ENCODE data around the gene LYPD3. TPM values are rescaled to one million over a fixed set of nuclear protein-coding genes. Genes with fewer than 3 reads are reported as not detected.
"Not testable (repeated sequence)": the region's sequence is repeated elsewhere in the genome, so short reads cannot be mapped to it uniquely, and the experiment has no call there.

Gene LYPD3
- total and polyA plus RNA-seq, 11 donors, result 0.08 to 0.77 (median 0.37) TPM; not detected in 4

GRCh38 chr19:43447655-43448054 is 17.8 kb downstream of the LYPD3 start:
- no peaks in the 10 kb centered on the region for H3K36me3 ChIP-seq
- peaks cover 0 to 11% (median 0%) of the 10 kb centered on the region in 12 donors for H3K4me1 ChIP-seq
- intact Hi-C loops (cut with DNase I), result loop anchor here in 9 of 10 donors (1.0 to 10.0 kb wide), 8 partner anchors 57 to 337 kb away; partner anchors contain the start of genes KCNN4 (in 1 of the 9) and PHLDB3 (in 1 of the 9)
- H3K4me3 ChIP-seq, result no peak overlapping the region
- no peaks in the 10 kb centered on the region for H3K9me3 ChIP-seq
- no peak overlapping the region for H3K27ac ChIP-seq
- WGBS, 4 donors, result 91 to 97% (median 93%) methylated on average over 9 of the region's 9 CpGs
- no peak for ATAC-seq
- DNase-seq, result no peak
- TF ChIP-seq CTCF (IDR thresholded peaks at IDR 0.05) (no peak), POLR2A (IDR thresholded peaks at IDR 0.05) (no peak)
- H3K27me3 ChIP-seq, result no peaks in the 10 kb centered on the region

- no peaks in the 10 kb centered on the region for H3K9me3 ChIP-seq
- peak; percentile 89 to 98 (median 94) for TF ChIP-seq CTCF (IDR thresholded peaks at IDR 0.05)
- TF ChIP-seq POLR2A (IDR thresholded peaks at IDR 0.05), result no peak
- peaks cover 0 to 11% (median 0%) of the 10 kb centered on the region in 12 donors for H3K4me1 ChIP-seq
- DNase-seq (peak; percentile 70 to 90 (median 73)), ATAC-seq (peak; percentile 70 to 89 (median 88))
- no peak overlapping the region for H3K27ac ChIP-seq
- no peaks in the 10 kb centered on the region for H3K27me3 ChIP-seq
- intact Hi-C loops (cut with DNase I), result loop anchor here (1.0 to 10.0 kb wide), 8 partner anchors 57 to 338 kb away; partner anchors contain the start of genes KCNN4 (in 1 of the 10) and PHLDB3 (in 1 of the 10)
- H3K4me3 ChIP-seq, result no peak overlapping the region
- WGBS, 4 donors, result 23 to 27% (median 27%) methylated on average over 13 to 14 of the region's 14 CpGs
- H3K36me3 ChIP-seq, result no peaks in the 10 kb centered on the region
Observed at GRCh38 chr19:43446746-43447489, 18.5 kb downstream of the LYPD3 start.

- H3K27me3 ChIP-seq, result no peaks in the 10 kb centered on the region
- peaks cover 0 to 7% (median 0%) of the 10 kb centered on the region in 12 donors for H3K4me1 ChIP-seq
- no peaks in the 10 kb centered on the region for H3K36me3 ChIP-seq
- H3K4me3 ChIP-seq, result no peak overlapping the region
- DNase-seq, result no peak
- no peak for ATAC-seq
- intact Hi-C loops (cut with DNase I), result loop anchor here in 6 of 10 donors (5.0 to 10.0 kb wide), 4 partner anchors 199 to 339 kb away; partner anchors contain the start of gene KCNN4 (in 1 of the 6)
- no peaks in the 10 kb centered on the region for H3K9me3 ChIP-seq
- no peak overlapping the region for H3K27ac ChIP-seq
- TF ChIP-seq POLR2A (IDR thresholded peaks at IDR 0.05) (no peak), CTCF (IDR thresholded peaks at IDR 0.05) (no peak)
- 89 to 93% (median 91%) methylated on average over 2 of the region's 2 CpGs for WGBS, 4 donors
Observed at GRCh38 chr19:43445426-43445825, 20.0 kb downstream of the LYPD3 start.

GRCh38 chr19:43444531-43445287 is 20.7 kb downstream of the LYPD3 start:
- Histone ChIP-seq H3K27ac (no peak overlapping the region), H3K9me3 (no peaks in the 10 kb centered on the region), H3K36me3 (no peaks in the 10 kb centered on the region), H3K4me3 (no peak overlapping the region), H3K4me1 (peaks cover 0 to 6% (median 0%) of the 10 kb centered on the region in 12 donors), H3K27me3 (no peaks in the 10 kb centered on the region)
- WGBS, 4 donors, result 84 to 88% (median 86%) methylated on average over 15 of the region's 15 CpGs
- ATAC-seq (no peak), DNase-seq (no peak)
- no peak for TF ChIP-seq CTCF (IDR thresholded peaks at IDR 0.05)
- intact Hi-C loops (cut with DNase I), result loop anchor here in 6 of 10 donors (5.0 to 10.0 kb wide), 4 partner anchors 200 to 340 kb away; partner anchors contain the start of gene KCNN4 (in 1 of the 6)

- not testable (repeated sequence) for H3K4me3 ChIP-seq, H3K9me3 ChIP-seq, H3K36me3 ChIP-seq, DNase-seq, ATAC-seq, H3K27ac ChIP-seq, H3K27me3 ChIP-seq
- intact Hi-C loops (cut with DNase I), result loop anchor here in 4 of 10 donors (10.0 kb wide), 3 partner anchors 201 to 341 kb away; partner anchors contain the start of gene KCNN4 (in 1 of the 4)
- H3K4me1 ChIP-seq, result peaks cover 0 to 11% (median under 1%) of the 10 kb centered on the region in 12 donors
- 90 to 96% (median 92%) methylated on average over 9 of the region's 9 CpGs for WGBS, 4 donors
Observed at GRCh38 chr19:43444091-43444490, 21.3 kb downstream of the LYPD3 start.
